ENCODE results near the gene PLPPR5. TPM values are rescaled to one million over a fixed set of nuclear protein-coding genes. Genes with fewer than 3 reads are reported as not detected.

The PLPPR5 gene
- total RNA-seq, 1 experiment from 2014 or later: not detected

DNA sequence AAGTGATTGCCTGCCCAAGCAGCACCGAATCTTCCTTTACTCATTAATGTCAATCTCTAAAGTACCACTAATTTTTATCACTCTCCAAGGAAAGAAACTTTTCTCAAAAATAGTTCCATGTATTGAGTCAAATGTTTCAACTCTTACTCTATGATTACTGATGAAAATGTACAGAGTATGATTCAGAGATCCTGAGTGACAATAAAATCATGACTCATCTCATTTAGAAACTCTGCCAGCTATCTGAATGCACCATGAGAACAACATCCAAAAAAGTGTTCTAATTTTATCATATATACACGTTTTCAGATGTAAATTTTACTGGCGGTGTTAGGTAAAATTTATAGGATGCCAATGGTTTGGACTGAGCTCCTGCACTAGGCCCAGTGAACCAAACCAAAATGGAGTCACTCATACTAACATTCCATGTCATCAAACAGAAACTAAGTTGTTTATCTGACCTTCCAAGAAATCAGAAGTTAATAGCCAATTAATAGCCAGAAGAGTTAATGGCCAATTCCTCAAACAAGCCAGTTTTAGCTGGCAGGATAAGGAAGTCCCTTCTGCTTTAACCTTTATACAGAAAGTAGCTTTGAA, 22.6 kb downstream of the PLPPR5 start:
- Histone ChIP-seq H3K4me1 (ENCODE audit: insufficient read depth, low read length, poor library complexity, severe bottlenecking) (peaks cover 4% of the 10 kb centered on the region), H3K4me3 (ENCODE audit: low read depth, low read length, poor library complexity, severe bottlenecking) (no peak overlapping the region), H3K27me3 (replicated peaks; ENCODE audit: insufficient read depth, low read depth, low read length, poor library complexity) (no peaks in the 10 kb centered on the region), H3K9me3 (ENCODE audit: low read depth, low read length, poor library complexity, severe bottlenecking) (no peaks in the 10 kb centered on the region), H3K27ac (ENCODE audit: low read depth, low read length, poor library complexity, severe bottlenecking) (no peak overlapping the region), H3K36me3 (ENCODE audit: insufficient read depth, low read length, poor library complexity, severe bottlenecking) (no peaks in the 10 kb centered on the region)
- no peak for TF ChIP-seq EZH2 (IDR thresholded peaks at IDR 0.05; ENCODE audit: borderline replicate concordance, low read depth, low read length, poor library complexity, severe bottlenecking)
- TF ChIP-seq, protein P1, sequence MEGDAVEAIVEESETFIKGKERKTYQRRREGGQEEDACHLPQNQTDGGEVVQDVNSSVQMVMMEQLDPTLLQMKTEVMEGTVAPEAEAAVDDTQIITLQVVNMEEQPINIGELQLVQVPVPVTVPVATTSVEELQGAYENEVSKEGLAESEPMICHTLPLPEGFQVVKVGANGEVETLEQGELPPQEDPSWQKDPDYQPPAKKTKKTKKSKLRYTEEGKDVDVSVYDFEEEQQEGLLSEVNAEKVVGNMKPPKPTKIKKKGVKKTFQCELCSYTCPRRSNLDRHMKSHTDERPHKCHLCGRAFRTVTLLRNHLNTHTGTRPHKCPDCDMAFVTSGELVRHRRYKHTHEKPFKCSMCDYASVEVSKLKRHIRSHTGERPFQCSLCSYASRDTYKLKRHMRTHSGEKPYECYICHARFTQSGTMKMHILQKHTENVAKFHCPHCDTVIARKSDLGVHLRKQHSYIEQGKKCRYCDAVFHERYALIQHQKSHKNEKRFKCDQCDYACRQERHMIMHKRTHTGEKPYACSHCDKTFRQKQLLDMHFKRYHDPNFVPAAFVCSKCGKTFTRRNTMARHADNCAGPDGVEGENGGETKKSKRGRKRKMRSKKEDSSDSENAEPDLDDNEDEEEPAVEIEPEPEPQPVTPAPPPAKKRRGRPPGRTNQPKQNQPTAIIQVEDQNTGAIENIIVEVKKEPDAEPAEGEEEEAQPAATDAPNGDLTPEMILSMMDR (conservative IDR thresholded peaks at IDR 0.05; ENCODE audit: low read depth, low read length): no peak
- peak; percentile 18 for DNase-seq (ENCODE audit: low spot score)
- ChIA-PET CTCF (no interaction called here), POLR2A (ENCODE audit: low non-redundant PET) (no interaction called here)
- BruUV-seq (replicated peaks): no TSS peak
- intact Hi-C loops (cut with micrococcal nuclease; ENCODE audit: unreplicated experiment): no loop called here

DNA sequence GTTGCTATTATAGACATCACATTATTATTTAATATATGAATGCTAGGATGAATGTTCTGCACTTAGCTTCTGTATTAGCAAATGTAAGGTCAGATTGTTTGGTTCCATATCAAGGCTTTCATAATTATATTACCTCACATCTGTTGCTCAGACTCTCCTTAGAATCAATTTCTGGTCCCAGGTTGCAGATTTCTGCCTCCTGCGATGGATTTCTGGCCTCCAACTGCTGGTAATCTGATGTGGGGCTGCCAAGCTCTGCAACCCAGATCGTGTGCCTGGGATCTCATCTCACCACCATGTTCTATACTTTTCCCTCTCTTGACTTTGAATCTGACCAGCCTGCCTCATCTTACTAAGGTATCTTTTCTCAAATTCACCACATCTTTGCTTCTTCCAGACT, 25.2 kb downstream of the PLPPR5 start:
- Histone ChIP-seq H3K9me3 (ENCODE audit: low read depth, low read length, poor library complexity, severe bottlenecking) (no peaks in the 10 kb centered on the region), H3K27ac (ENCODE audit: low read depth, low read length, poor library complexity, severe bottlenecking) (no peak overlapping the region), H3K36me3 (ENCODE audit: insufficient read depth, low read length, poor library complexity, severe bottlenecking) (no peaks in the 10 kb centered on the region), H3K27me3 (replicated peaks; ENCODE audit: insufficient read depth, low read depth, low read length, poor library complexity) (no peaks in the 10 kb centered on the region), H3K4me3 (ENCODE audit: low read depth, low read length, poor library complexity, severe bottlenecking) (no peak overlapping the region), H3K4me1 (ENCODE audit: insufficient read depth, low read length, poor library complexity, severe bottlenecking) (peaks cover 4% of the 10 kb centered on the region)
- POLR2A ChIA-PET (ENCODE audit: low non-redundant PET): no interaction called here
- intact Hi-C loops (cut with micrococcal nuclease; ENCODE audit: unreplicated experiment): no loop called here
- CTCF ChIA-PET: no interaction called here
- BruUV-seq (replicated peaks): no TSS peak
- no peak for TF ChIP-seq EZH2 (IDR thresholded peaks at IDR 0.05; ENCODE audit: borderline replicate concordance, low read depth, low read length, poor library complexity, severe bottlenecking)
- TF ChIP-seq, protein P1 (conservative IDR thresholded peaks at IDR 0.05; ENCODE audit: low read depth, low read length): no peak
- DNase-seq (ENCODE audit: low spot score): no peak

GRCh38 chr1:98975810-98976209, 28.9 kb downstream of the PLPPR5 start:
- no peaks in the 10 kb centered on the region for H3K27me3 ChIP-seq (replicated peaks; ENCODE audit: insufficient read depth, low read depth, low read length, poor library complexity)
- intact Hi-C loops (cut with micrococcal nuclease; ENCODE audit: unreplicated experiment): no loop called here
- no TSS peak for BruUV-seq (replicated peaks)
- H3K4me3 ChIP-seq (ENCODE audit: low read depth, low read length, poor library complexity, severe bottlenecking): no peak overlapping the region
- POLR2A ChIA-PET (ENCODE audit: low non-redundant PET): no interaction called here
- TF ChIP-seq, protein P1 (conservative IDR thresholded peaks at IDR 0.05; ENCODE audit: low read depth, low read length): no peak
- TF ChIP-seq EZH2 (IDR thresholded peaks at IDR 0.05; ENCODE audit: borderline replicate concordance, low read depth, low read length, poor library complexity, severe bottlenecking): no peak
- H3K36me3 ChIP-seq (ENCODE audit: insufficient read depth, low read length, poor library complexity, severe bottlenecking): no peaks in the 10 kb centered on the region
- H3K4me1 ChIP-seq (ENCODE audit: insufficient read depth, low read length, poor library complexity, severe bottlenecking): peaks cover 4% of the 10 kb centered on the region
- no peak overlapping the region for H3K27ac ChIP-seq (ENCODE audit: low read depth, low read length, poor library complexity, severe bottlenecking)
- CTCF ChIA-PET: no interaction called here
- DNase-seq (ENCODE audit: low spot score): no peak
- H3K9me3 ChIP-seq (ENCODE audit: low read depth, low read length, poor library complexity, severe bottlenecking): no peaks in the 10 kb centered on the region

Data from A673 (cell line).